ENCODE results near the gene MIPEP. TPM values are rescaled to one million over a fixed set of nuclear protein-coding genes. Genes with fewer than 3 reads are reported as not detected.

MIPEP gene
- total and polyA plus RNA-seq, 10 of the 15 experiments (the other 5 are each of a cell fraction or from before 2014, with no cell fraction given), result 15.6 to 56.2 (median 29.8) TPM

- Histone ChIP-seq H3K36me3 (ENCODE audit: control insufficient read depth in 2 of 2, insufficient read depth in 2 of 2, low read length in 1 of 2) (peaks cover 0 to 5% of the 10 kb centered on the region in 2 experiments; a peak in 2 of 4 replicates), H3K9ac (ENCODE audit: control insufficient read depth, insufficient read depth, low read length) (no peak overlapping the region), H3K4me1 (ENCODE audit: control insufficient read depth, insufficient read depth, low read length) (no peaks in the 10 kb centered on the region), H3K27me3 (replicated peaks in 1 of 2; ENCODE audit: control insufficient read depth in 2 of 2, insufficient read depth in 2 of 2, low read length in 1 of 2) (no peaks in the 10 kb centered on the region), H3K79me2 (ENCODE audit: control insufficient read depth, insufficient read depth, low read length) (no peaks in the 10 kb centered on the region), H2AFZ (ENCODE audit: control insufficient read depth, low read depth, low read length) (no peak overlapping the region), H3K9me3 (replicated peaks; ENCODE audit: control insufficient read depth, insufficient read depth, low read length) (peaks cover 6% of the 10 kb centered on the region), H4K20me1 (ENCODE audit: control insufficient read depth, insufficient read depth) (no peaks in the 10 kb centered on the region), H3K27ac (ENCODE audit: control insufficient read depth, insufficient read depth) (no peak overlapping the region), H3K4me3 (no peak overlapping the region), H3K4me2 (ENCODE audit: control insufficient read depth, insufficient read depth) (no peak overlapping the region)
- 97% methylated on average over 3 of the region's 3 CpGs for WGBS (ENCODE audit: insufficient coverage, insufficient replicate concordance, low lambda C conversion rate, missing lambda C conversion rate)
- DNase-seq (ENCODE audit: low read depth, low spot score), result no peak
- no peak for FAIRE-seq
- in situ Hi-C loops (cut with MboI) (no loop called here), intact Hi-C loops (cut with micrococcal nuclease; ENCODE audit: unreplicated experiment) (no loop called here)
- BruUV-seq (replicated peaks), result no TSS peak
- SMC1A ChIA-PET (ENCODE audit: uncharacterized antibody, unreplicated experiment), result interaction anchor here (1.3 to 1.5 kb wide), 3 partner anchors 9 to 25 kb away, joined by 3 to 8 read pairs (median 5); no protein-coding TSS in a partner anchor
- no peak for ATAC-seq
- POLR2A ChIA-PET, result interaction anchor here (1.0 kb wide), 1 partner anchor 24 kb away, joined by 3 read pairs; no protein-coding TSS in a partner anchor
- RAD21 ChIA-PET (ENCODE audit: unreplicated experiment), result no interaction called here
- CTCF ChIA-PET, result interaction anchor here (0.6 to 2.0 kb wide), 4 partner anchors 9 to 25 kb away, joined by 3 to 8 read pairs (median 4); no protein-coding TSS in a partner anchor
- no peak for TF ChIP-seq ZBED1 (IDR thresholded peaks at IDR 0.05; ENCODE audit: borderline replicate concordance)
Measured at GRCh38 chr13:23820530-23820929, 68.7 kb downstream of the MIPEP start.

- Histone ChIP-seq H3K27ac (ENCODE audit: control insufficient read depth, insufficient read depth) (no peak overlapping the region), H3K27me3 (replicated peaks in 1 of 2; ENCODE audit: control insufficient read depth in 2 of 2, insufficient read depth in 2 of 2, low read length in 1 of 2) (no peaks in the 10 kb centered on the region), H3K4me1 (ENCODE audit: control insufficient read depth, insufficient read depth, low read length) (no peaks in the 10 kb centered on the region), H3K4me2 (ENCODE audit: control insufficient read depth, insufficient read depth) (no peak overlapping the region), H3K4me3 (no peak overlapping the region), H3K9me3 (replicated peaks; ENCODE audit: control insufficient read depth, insufficient read depth, low read length) (no peaks in the 10 kb centered on the region), H4K20me1 (ENCODE audit: control insufficient read depth, insufficient read depth) (no peaks in the 10 kb centered on the region), H2AFZ (ENCODE audit: control insufficient read depth, low read depth, low read length) (no peak overlapping the region), H3K9ac (ENCODE audit: control insufficient read depth, insufficient read depth, low read length) (no peak overlapping the region), H3K79me2 (ENCODE audit: control insufficient read depth, insufficient read depth, low read length) (no peaks in the 10 kb centered on the region), H3K36me3 (ENCODE audit: control insufficient read depth in 2 of 2, insufficient read depth in 2 of 2, low read length in 1 of 2) (no peaks in the 10 kb centered on the region; a peak in 1 of 4 replicates)
- intact Hi-C loops (cut with micrococcal nuclease; ENCODE audit: unreplicated experiment) (no loop called here), in situ Hi-C loops (cut with MboI) (no loop called here)
- DNase-seq (ENCODE audit: low read depth, low spot score) (no peak), ATAC-seq (no peak), FAIRE-seq (no peak)
- ChIA-PET CTCF (no interaction called here), SMC1A (ENCODE audit: uncharacterized antibody, unreplicated experiment) (no interaction called here), RAD21 (ENCODE audit: unreplicated experiment) (no interaction called here), POLR2A (interaction anchor here (0.6 kb wide), 1 partner anchor 468 kb away, joined by 3 read pairs; no protein-coding TSS in a partner anchor)
- TF ChIP-seq ZNF217 (IDR thresholded peaks at IDR 0.05) (no peak), EGR1 (IDR thresholded peaks at IDR 0.05; ENCODE audit: borderline replicate concordance in 1 of 2, low read depth in 2 of 2, low read length in 2 of 2) (no peak)
- 94% methylated on average over 4 of the region's 4 CpGs for WGBS (ENCODE audit: insufficient coverage, insufficient replicate concordance, low lambda C conversion rate, missing lambda C conversion rate)
- BruUV-seq (replicated peaks), result no TSS peak
Measured at GRCh38 chr13:23817830-23818229, 71.4 kb downstream of the MIPEP start.

Data from GM12878 (cell line).